Measurements from ENCODE around the gene NCAM1. TPM values are rescaled to one million over a fixed set of nuclear protein-coding genes. Genes with fewer than 3 reads are reported as not detected.

Gene NCAM1
- total and polyA plus RNA-seq, 9 of the 15 experiments (the other 6 are each of a cell fraction or from before 2014, with no cell fraction given), result 0.09 to 0.23 TPM; not detected in 7

DNA sequence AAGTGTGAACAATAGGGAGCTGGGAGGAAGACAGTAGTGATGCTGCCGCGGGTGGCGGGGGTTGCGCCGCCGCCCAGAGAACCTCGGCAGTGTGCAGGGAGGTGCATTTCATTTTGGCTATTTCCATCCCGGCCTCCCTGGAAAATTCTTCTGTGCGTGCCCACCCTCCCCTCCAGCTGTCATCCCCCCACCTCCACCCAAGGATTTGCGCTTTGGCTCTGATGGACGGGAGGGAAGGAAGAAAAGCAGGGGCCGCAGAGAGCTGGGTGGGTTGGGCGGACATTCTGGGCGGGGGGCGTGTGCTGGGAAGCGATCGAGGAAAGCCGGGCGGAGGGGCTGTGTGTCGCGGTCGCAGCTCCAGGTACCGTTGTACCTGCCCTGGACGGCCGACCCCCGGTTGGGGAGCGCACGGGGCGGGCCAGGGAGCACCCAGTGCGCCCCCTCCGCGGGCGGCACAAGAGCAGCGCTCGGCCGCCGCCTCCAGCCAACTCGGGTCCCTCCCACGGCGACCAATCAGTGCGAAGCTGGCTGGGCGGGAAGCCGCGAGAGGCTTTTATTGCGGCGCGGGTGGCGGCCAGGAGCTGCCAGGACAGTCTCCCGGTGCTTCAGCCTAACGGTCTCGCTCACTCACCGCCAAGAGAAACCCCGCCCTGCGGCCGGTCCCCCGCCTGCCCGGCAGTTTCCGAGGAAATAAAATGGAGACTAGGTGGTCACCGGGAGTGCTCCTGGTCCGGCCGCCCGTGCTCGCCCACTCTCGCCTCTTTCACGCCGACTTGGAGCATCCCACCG is 1.6 kb downstream of the NCAM1 start:
- Histone ChIP-seq H3K9ac (ENCODE audit: insufficient read depth in 1 of 2, low read depth in 2 of 2, low read length in 2 of 2) (no peak overlapping the region), H3K79me2 (ENCODE audit: control insufficient read depth, insufficient read depth, low read length) (no peaks in the 10 kb centered on the region), H2AFZ (ENCODE audit: low read depth, low read length) (no peak overlapping the region), H3K27ac (ENCODE audit: extremely low read depth, low read depth, low read length) (no peak overlapping the region), H3K9me1 (ENCODE audit: control insufficient read depth, insufficient read depth, low read length) (no peaks in the 10 kb centered on the region), H3K27me3 (ENCODE audit: control insufficient read depth in 2 of 2, insufficient read depth in 2 of 2, low read length in 2 of 2) (peaks cover 15 to 30% of the 10 kb centered on the region in 2 experiments), H3K36me3 (ENCODE audit: control insufficient read depth, insufficient read depth, low read length) (no peaks in the 10 kb centered on the region), H3K9me3 (replicated peaks; ENCODE audit: control insufficient read depth, insufficient read depth, low read depth, low read length) (no peaks in the 10 kb centered on the region), H3K4me1 (replicated peaks in 1 of 2; ENCODE audit: control insufficient read depth in 2 of 2, insufficient read depth in 2 of 2, low read length in 2 of 2) (peaks cover 0 to 18% of the 10 kb centered on the region in 2 experiments; a peak in 2 of 5 replicates), H3K4me2 (ENCODE audit: insufficient read depth, low read length) (no peak overlapping the region), H4K20me1 (replicated peaks; ENCODE audit: control insufficient read depth, insufficient read depth, low read length) (no peaks in the 10 kb centered on the region), H3K4me3 (no peak overlapping the region)
- ATAC-seq, result 0 out of 3 replicates have a peak, but pooled peaks have one; percentile 26
- no TSS peak for BruUV-seq (replicated peaks)
- ChIA-PET POLR2A (no interaction called here), CTCF (ENCODE audit: low intra/inter-chr PET ratio) (no interaction called here)
- 23% methylated on average over 33 of the region's 67 CpGs for WGBS (ENCODE audit: insufficient coverage, low coverage, missing lambda C conversion rate)
- no peak for DNase-seq (ENCODE audit: extremely low read depth in 1 of 4, low spot score in 3 of 4)
- FAIRE-seq, result no peak
- in situ Hi-C loops (cut with MboI) (no loop called here), intact Hi-C loops (cut with micrococcal nuclease) (no loop called here)
- TF ChIP-seq, protein P1, sequence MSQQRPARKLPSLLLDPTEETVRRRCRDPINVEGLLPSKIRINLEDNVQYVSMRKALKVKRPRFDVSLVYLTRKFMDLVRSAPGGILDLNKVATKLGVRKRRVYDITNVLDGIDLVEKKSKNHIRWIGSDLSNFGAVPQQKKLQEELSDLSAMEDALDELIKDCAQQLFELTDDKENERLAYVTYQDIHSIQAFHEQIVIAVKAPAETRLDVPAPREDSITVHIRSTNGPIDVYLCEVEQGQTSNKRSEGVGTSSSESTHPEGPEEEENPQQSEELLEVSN (IDR thresholded peaks at IDR 0.05; ENCODE audit: borderline replicate concordance in 1 of 2, extremely low read depth in 1 of 2, insufficient read depth in 1 of 2, insufficient read length in 1 of 2, low read depth in 1 of 2, low read length in 1 of 2, poor library complexity in 1 of 2, severe bottlenecking in 1 of 2), result peak in 1 of 2 experiments; percentile 67
- no peak for TF ChIP-seq KAT2B (IDR thresholded peaks at IDR 0.05; ENCODE audit: low read depth, low read length)

All from K562 (cell line).